Neutrophil (primary cell): ENCODE results near the gene TACSTD2.
"Not testable (repeated sequence)": the region's sequence is repeated elsewhere in the genome, so short reads cannot be mapped to it uniquely, and the experiment has no call there.

Experiments
- H3K27ac ChIP-seq: fragments of 200-600 bp; sonication (generic); 2 replicates; pipeline ENCODE4 v1.5.1; 2016; ENCODE audit warnings: mild to moderate bottlenecking, moderate library complexity
- H3K27me3 ChIP-seq: fragments of 200-600 bp; sonication (generic); 2 replicates; pipeline ENCODE4 v1.6.0; 2016; ENCODE audit warnings: mild to moderate bottlenecking
- H3K36me3 ChIP-seq: fragments of 200-600 bp; sonication (generic); 2 replicates; pipeline ENCODE4 v1.5.1; 2017
- H3K4me1 ChIP-seq, 2 experiments: fragments of 200-600 bp in 1 of 2; sonication (generic) in 1 of 2; 1 replicate in 1 of 2; 2 replicates in 1 of 2; pipeline versions ENCODE4 v1.5.1 to v1.6.1; 2013 to 2016; ENCODE audit warnings: low read depth in 1 of 2, low read length in 1 of 2, mild to moderate bottlenecking in 1 of 2, moderate library complexity in 1 of 2; ENCODE audit not compliant: control insufficient read depth in 1 of 2, insufficient read depth in 1 of 2
- H3K4me3 ChIP-seq, 2 experiments: fragments of 200-600 bp in 1 of 2; sonication (generic) in 1 of 2; 1 replicate in 1 of 2; 2 replicates in 1 of 2; pipeline ENCODE4 v1.5.1; 2013 to 2016; ENCODE audit warnings: low read depth in 1 of 2, low read length in 1 of 2, mild to moderate bottlenecking in 1 of 2, moderate library complexity in 1 of 2
- H3K9me3 ChIP-seq: fragments of 200-600 bp; sonication (generic); 2 replicates; pipeline ENCODE4 v1.5.1; 2016
- CTCF ChIP-seq: fragments of 200-600 bp; sonication (generic); IDR thresholded peaks from 2 replicates; pipeline ENCODE4 v1.5.1; 2016; ENCODE audit warnings: antibody characterized with exemption

The TACSTD2 gene

DNA sequence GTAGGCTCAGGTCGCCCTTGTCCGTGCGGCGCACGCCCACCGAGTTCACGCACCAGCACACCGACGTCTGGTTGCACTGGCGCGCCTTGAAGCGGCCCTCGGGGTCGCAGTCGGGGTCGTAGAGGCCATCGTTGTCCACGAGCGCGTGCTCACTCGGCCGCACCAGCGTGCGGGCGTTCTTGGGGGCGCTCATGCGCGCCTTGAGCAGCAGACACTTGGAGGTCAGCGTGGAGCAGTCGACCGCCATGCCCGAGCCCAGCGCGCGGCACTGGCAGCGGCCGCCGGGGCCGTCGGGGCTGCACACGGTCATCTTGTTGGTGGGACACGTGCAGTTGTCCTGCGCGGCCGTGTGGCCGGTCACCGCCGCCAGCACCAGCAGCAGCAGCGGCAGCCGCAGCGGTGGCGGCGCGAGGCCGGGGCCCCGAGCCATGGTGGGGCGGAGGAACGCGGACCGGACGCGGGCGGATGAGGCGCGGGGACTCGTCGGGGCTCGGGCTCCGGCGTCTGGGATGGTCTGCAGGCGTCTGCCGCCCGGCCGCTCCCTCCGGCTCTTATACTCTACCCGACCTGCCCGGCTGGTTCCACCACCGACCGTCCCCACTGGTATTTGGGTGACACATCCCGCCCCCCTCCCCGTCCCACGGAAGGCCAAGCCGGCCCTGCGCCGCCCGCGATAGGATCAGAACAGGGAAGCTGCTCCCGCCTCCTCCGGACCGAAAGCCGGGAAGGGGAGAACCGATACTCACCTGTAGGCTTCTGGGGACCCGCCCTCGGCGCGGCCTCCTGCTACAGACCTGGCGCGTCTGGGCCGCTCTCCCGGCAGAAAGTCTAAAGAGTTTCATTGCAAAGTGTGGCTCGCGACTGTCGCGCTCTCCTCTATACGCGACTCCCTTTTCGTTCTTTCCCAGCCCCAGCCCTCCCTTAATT is at the start of gene TACSTD2:
Gene TACSTD2, minus strand, starts transcription at position 526 of the 927 bp plus-strand sequence. Its CDS starts 96 bp downstream, at position 430.
- no peaks in the 10 kb centered on the region for H3K36me3 ChIP-seq
- H3K27me3 ChIP-seq: no peaks in the 10 kb centered on the region
- peak within 1 kb of the TSS; percentile 65 to 92 for H3K4me3 ChIP-seq
- peak within 1 kb of the TSS; percentile 79 for H3K27ac ChIP-seq
- H3K4me1 ChIP-seq: peaks cover 56 to 70% of the 10 kb centered on the region in 2 experiments
- TF ChIP-seq CTCF: no peak
- no peaks in the 10 kb centered on the region for H3K9me3 ChIP-seq

DNA sequence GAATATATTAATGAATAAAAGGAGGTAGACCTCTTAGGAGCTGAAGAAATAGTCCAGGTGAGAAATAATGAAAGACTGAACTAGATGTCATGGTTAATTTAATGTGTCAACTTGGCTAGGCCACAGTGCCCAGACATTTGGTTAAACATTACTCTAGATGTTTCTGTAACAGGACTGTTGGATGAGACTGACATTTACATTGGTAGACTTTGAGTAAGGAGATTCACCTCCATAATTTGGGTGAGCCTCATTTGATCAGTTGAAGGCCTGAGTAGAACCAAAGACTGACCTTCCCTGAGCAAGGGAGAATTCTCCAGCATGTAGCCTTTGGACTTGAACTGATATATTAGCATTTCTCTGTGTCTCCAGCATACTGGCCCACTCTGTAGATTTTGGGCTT is 49.2 kb upstream of the TACSTD2 start:
- H3K4me1 ChIP-seq: peaks cover 5 to 7% of the 10 kb centered on the region in 2 experiments
- no peaks in the 10 kb centered on the region for H3K36me3 ChIP-seq
- no peaks in the 10 kb centered on the region for H3K27me3 ChIP-seq
- no peaks in the 10 kb centered on the region for H3K9me3 ChIP-seq
- no peak overlapping the region for H3K4me3 ChIP-seq
- TF ChIP-seq CTCF: no peak
- H3K27ac ChIP-seq: no peak overlapping the region

- H3K27ac ChIP-seq, H3K9me3 ChIP-seq, H3K4me3 ChIP-seq, H3K27me3 ChIP-seq, H3K36me3 ChIP-seq: not testable (repeated sequence)
- peaks cover 26 to 38% of the 10 kb centered on the region in 2 experiments for H3K4me1 ChIP-seq
Measured at GRCh38 chr1:58623259-58623658, 46.2 kb upstream of the TACSTD2 start.

DNA sequence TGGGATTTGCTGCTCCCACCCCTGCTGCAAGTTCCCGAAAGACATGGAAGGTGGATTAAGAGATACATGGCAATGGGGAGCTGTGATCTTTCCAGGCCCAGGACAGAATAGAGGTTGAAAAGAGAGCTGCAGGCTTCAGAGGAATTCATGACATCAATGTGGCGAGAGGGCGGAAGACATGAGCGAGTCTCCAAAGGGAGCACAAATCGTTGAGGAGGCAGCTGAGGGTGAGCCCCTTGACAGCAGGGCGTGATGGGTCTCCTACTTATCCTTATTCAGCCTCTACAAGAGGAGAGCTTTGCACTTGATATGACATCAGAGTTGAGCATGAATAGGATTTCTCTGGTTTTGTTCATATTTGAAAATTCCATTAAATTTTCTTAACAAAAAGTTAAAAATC is 45.5 kb upstream of the TACSTD2 start:
- H3K36me3 ChIP-seq: no peaks in the 10 kb centered on the region
- no peaks in the 10 kb centered on the region for H3K27me3 ChIP-seq
- H3K27ac ChIP-seq: no peak overlapping the region
- no peaks in the 10 kb centered on the region for H3K9me3 ChIP-seq
- peaks cover 32 to 45% of the 10 kb centered on the region in 2 experiments for H3K4me1 ChIP-seq
- TF ChIP-seq CTCF: no peak
- no peak overlapping the region for H3K4me3 ChIP-seq

DNA sequence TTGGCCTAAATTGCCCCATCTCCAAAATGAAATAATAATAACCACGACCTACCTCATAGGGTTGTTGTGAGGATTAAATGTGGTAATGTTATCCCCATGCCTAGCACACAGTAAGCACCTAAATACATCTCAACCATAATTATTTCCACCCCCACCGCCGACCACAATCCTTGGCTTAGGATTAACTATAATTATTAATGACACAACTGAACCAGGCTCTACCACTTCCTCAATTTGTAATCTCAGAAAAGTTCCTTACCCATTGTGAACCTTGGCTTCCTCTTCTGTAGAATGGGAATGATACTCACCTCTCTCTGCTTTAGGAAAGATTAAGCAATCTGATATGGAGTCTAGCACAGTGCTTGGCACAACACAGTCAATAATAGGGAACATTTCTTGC is 44.3 kb upstream of the TACSTD2 start:
- Histone ChIP-seq H3K36me3 (no peaks in the 10 kb centered on the region), H3K9me3 (no peaks in the 10 kb centered on the region), H3K27ac (peak overlapping the region; percentile 56), H3K4me3 (no peak overlapping the region), H3K4me1 (peaks cover 32 to 48% of the 10 kb centered on the region in 2 experiments), H3K27me3 (no peaks in the 10 kb centered on the region)
- TF ChIP-seq CTCF: no peak

GRCh38 chr1:58620926-58621325 is 43.9 kb upstream of the TACSTD2 start:
- H3K27ac ChIP-seq: peak overlapping the region; percentile 56
- H3K4me1 ChIP-seq: peaks cover 32 to 48% of the 10 kb centered on the region in 2 experiments
- H3K36me3 ChIP-seq: no peaks in the 10 kb centered on the region
- no peaks in the 10 kb centered on the region for H3K9me3 ChIP-seq
- H3K27me3 ChIP-seq: no peaks in the 10 kb centered on the region
- H3K4me3 ChIP-seq: no peak overlapping the region
- TF ChIP-seq CTCF: no peak
